ENCODE data around the gene SFT2D1. TPM values are rescaled to one million over a fixed set of nuclear protein-coding genes. Genes with fewer than 3 reads are reported as not detected.

Gene SFT2D1
- 37.8 and 50.7 TPM in 2 replicates for total RNA-seq

DNA sequence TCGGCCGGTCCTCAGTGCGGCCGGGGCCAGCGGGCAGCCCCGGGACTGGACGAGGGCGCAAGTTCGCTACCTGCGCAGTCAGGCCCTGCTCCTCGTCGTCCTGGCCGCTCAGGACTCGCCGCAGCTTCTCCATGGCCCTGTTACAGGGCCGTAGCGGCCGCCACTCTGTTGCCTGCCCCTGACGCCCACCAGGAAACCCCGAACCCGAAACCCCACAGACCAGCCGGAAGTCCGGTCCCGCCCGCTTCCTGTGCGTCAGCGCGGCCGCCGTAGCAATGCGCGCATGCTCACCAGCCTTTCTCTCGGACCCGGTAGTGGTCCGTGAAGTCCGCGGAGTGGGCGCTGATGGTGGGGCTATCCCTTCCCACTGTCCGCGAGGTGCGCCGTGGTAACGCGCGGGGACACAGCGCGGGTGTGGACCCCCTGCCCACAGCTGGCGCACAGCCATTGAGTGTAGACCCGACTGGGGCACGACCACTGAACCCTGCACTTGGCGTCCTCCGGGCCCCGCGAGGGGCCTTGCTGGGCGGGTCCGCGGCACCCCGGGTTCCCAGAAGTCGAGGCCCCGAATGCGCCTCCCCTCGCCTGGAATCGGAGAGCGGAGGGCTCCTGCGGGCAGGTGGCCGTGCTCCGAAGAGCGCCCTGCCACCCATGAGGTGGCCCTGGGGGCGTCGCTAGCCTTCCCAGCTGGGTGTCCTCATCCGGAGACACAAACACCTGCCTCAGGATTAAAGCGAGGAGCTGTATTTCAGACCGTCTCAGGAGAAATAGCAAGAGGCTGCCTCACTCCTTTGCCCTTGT, at the start of gene SFT2D1:
Gene SFT2D1, minus strand, starts transcription at position 197 of the 801 bp plus-strand sequence. Its CDS starts 64 bp downstream, at position 133.

DNA sequence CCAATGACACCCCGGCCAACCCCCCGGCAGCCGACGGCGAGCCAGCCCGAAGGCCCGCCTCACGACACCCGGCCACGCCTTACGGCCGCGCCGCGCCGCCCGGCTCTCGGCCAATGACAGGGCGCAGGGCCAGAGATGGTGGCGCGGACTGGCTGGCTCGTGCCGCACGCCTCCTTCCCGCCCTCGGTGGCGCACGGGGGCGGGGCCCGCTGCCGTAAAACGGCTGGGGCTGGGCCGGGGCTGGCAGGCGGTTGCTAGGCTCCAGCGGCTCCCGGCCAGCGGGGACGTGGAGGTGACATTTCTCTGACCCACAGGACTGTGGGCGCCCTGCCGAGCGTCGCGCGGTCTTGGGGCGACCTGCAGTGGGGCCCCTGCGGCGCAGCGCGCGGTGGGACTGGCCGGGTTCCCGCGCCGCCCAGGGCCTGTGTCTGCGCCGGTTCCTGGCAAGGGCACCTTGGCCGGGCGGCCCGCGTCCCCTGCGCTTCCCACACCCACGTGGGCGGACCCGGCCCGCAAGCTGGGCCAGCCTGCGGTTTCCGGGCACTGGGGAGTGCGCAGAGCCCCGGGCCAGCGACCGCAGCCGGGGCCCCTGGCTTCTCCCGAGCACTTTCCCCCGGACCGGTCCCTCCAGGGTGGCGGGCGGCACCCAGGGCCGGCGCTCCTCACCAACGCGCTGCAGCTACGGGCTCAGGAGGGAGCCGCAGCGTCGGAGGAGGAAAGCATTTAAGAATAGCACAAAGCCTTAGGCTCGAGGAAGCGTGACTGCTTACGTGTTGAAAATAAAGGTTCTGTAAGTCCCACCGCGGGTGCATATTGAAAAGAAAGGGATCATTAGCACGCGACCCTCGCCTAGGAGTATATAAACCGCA, 40.8 kb upstream of the SFT2D1 start, which contains the start of gene MPC1:
Gene MPC1, minus strand, starts transcription at position 8 of the 869 bp plus-strand sequence. CDS start 64 bp downstream, outside the sequence.

DNA sequence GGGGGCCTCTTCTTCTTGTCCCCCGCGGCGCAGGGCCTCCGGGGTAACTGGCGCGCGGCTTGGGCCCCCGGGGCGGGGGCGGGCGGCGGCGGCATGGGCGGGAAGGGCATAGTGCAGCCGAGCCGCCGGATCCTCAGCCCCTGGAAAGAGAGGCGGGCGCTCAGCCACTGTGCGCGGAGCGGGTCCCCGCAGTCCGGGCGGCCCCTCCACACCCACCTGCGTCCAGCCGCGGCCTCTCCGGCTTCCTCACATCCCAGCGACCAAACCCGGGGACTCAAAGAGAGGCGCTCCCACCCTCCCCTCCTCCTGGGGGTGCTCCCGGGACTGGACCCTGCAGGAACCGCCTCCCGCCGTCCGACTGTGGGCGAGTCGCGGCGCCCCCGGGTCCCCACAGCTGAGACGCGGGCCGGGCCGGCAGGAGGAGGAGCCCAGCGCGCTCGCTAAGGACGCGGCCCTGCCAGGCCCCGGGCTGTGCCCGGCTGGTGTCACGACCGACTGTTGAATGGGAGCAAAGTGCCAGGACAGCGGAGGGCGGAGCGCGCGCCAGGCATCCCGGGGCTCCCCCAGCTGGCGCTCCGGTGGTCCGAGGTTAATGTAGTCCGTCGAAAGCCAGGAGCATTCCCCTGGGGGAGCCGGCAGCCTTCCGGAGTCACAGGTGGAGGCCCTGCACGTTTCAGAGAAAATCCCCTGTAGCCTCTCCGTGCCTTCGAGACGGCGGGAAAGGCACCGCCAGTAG, 34.1 kb downstream of the SFT2D1 start, which contains the start of gene PRR18:
Gene PRR18, minus strand, starts transcription at position 360 of the 736 bp plus-strand sequence. Its CDS starts 250 bp downstream, at position 110.

Other genes with a start within 250 kb of the SFT2D1 start
- not detected in 2 replicates for gene TBXT, start 174.7 kb downstream of the SFT2D1 start, total RNA-seq
- gene PRR18, start 34.2 kb downstream of the SFT2D1 start, total RNA-seq = under 0.01 TPM in 2 replicates
- 19.1 and 21.7 TPM in 2 replicates for gene MPC1, start 40.4 kb upstream of the SFT2D1 start, total RNA-seq
- gene RAMACL, start 244.1 kb upstream of the SFT2D1 start, total RNA-seq = 0.49 and 0.51 TPM in 2 replicates